Stimulated activated effector memory CD8-positive, alpha-beta T cell treated with anti-CD3 and anti-CD28 coated beads, Interleukin-12 subunit alpha, Interleukin-12 subunit beta, amount 100 ng/mL, for 72 hours (primary cell): ENCODE measurements around the gene INO80B.
"Not testable (repeated sequence)": the region's sequence is repeated elsewhere in the genome, so short reads cannot be mapped to it uniquely, and the experiment has no call there.

ENCODE experiments used
- ATAC-seq: fragments of 150-1000 bp; cut with Tn5 transposase; 2 replicates; pipeline ENCODE4 v1.10.0; 2021
- DNase-seq, 2 donors: peaks; one replicate each; pipeline ENCODE4 v3.0.0; 2021 to 2022; ENCODE audit warnings: low spot score in 2 of 2
- H3K27ac Mint-ChIP-seq: one replicate; pipeline ENCODE4 v1.8.0; 2022; ENCODE audit warnings: mild to moderate bottlenecking, mixed read lengths
- H3K36me3 Mint-ChIP-seq: one replicate; pipeline ENCODE4 v1.8.0; 2022; ENCODE audit warnings: mild to moderate bottlenecking, mixed read lengths
- H3K4me1 Mint-ChIP-seq: one replicate; pipeline ENCODE4 v1.8.0; 2022; ENCODE audit warnings: mixed read lengths
- H3K4me3 Mint-ChIP-seq: one replicate; pipeline ENCODE4 v1.8.0; 2022; ENCODE audit warnings: mild to moderate bottlenecking, mixed read lengths
- H3K9me3 Mint-ChIP-seq: one replicate; pipeline ENCODE4 v1.8.0; 2022; ENCODE audit warnings: mixed read lengths

The INO80B gene

DNA sequence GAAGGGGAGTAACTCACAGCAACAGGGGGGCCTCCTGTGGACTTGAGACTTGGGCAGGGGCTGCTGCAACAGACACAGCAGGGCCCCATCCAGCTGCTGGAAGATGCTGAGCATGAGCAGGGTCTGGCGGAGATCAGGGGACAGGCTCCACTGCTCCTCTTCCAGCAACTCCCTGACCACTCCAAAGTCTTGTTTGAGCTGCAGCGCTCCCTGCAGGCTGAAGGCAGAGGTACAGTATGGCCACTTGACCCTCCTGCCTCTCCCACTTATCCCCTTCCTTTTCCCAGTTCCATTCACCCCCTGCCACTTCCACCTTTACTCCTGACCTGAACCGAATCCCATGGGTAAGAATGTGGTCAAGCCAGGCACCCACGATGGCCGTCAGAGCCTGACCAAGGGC, 20.0 kb downstream of the INO80B start:
- H3K4me1 Mint-ChIP-seq: peaks cover 24% of the 10 kb centered on the region
- no peaks in the 10 kb centered on the region for H3K9me3 Mint-ChIP-seq
- H3K27ac Mint-ChIP-seq: peak overlapping the region; percentile 54
- H3K4me3 Mint-ChIP-seq: no peak overlapping the region
- no peak for ATAC-seq
- H3K36me3 Mint-ChIP-seq: peaks cover 83% of the 10 kb centered on the region
- DNase-seq: no peak

DNA sequence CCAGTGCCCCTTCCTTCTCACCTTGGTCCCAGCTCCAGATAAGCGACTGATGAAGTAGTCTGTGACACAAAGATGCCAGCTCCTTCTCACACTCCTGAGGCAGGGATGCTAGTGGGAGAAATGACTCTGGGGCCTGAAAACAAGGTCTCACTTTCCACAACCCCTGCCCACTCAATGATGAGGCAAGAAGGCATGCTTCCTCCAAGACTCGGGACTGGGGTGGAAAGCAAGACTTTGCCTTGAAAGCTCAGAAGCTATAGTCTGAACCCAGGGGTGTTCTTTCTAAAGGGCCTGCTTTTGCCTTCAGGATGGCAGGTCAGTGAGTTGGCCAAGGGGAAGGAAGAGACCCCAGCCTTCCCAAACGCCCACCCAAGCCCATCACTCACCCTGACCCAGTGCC, 26.5 kb downstream of the INO80B start:
- no peak for ATAC-seq
- no peak for DNase-seq
- Mint-ChIP-seq H3K4me3 (peak overlapping the region; percentile 90), H3K4me1 (peaks cover 33% of the 10 kb centered on the region), H3K9me3 (no peaks in the 10 kb centered on the region), H3K27ac (peak overlapping the region; percentile 95), H3K36me3 (peaks cover 70% of the 10 kb centered on the region)

DNA sequence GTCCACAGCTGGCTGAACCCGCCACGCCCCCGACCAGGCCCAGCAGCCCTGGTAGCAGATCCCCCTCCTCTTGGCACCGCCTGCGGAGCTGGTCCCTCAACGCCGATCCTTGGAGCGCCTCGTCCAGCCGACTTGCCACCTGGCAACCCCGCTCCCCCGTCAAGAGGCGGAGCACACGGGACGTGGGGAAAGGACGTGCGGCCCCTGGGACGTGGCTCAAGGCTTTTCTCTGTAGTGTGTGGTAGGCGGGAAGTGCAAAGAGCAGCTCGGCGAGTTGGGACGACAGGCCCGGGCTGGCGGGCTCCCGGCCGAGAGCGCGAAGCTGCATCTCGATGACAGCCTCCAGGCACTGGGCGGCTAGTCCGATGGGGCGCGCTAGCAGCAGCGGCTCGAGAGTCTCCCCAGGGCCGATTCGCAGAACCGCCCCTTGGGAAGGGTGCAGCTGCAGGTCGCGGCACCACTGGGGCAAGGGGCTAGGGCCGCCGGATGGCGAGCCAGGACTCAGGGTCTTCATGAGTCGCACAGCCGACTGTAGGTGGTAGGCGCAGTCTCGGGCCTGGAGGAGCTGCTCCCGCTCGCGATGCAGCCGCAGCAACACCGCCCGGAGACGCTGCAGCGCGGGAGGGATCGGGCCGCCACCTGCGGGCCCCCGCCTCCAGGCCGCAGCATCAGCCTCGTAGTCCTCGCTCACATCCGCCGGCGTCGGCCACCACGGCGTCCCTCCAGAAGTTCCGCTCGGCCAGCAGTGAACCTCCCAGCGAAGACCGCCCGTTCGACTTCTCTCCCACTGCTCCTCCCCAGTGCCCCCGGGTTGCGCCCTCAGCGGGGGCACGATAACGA, 27.3 kb downstream of the INO80B start:
- peak; percentile 65 for ATAC-seq
- no peaks in the 10 kb centered on the region for H3K9me3 Mint-ChIP-seq
- peak in 1 of 2 donors; percentile 88 for DNase-seq
- H3K4me3 Mint-ChIP-seq: peak overlapping the region; percentile 90
- peaks cover 76% of the 10 kb centered on the region for H3K36me3 Mint-ChIP-seq
- H3K4me1 Mint-ChIP-seq: peaks cover 39% of the 10 kb centered on the region
- peak overlapping the region; percentile 95 for H3K27ac Mint-ChIP-seq

DNA sequence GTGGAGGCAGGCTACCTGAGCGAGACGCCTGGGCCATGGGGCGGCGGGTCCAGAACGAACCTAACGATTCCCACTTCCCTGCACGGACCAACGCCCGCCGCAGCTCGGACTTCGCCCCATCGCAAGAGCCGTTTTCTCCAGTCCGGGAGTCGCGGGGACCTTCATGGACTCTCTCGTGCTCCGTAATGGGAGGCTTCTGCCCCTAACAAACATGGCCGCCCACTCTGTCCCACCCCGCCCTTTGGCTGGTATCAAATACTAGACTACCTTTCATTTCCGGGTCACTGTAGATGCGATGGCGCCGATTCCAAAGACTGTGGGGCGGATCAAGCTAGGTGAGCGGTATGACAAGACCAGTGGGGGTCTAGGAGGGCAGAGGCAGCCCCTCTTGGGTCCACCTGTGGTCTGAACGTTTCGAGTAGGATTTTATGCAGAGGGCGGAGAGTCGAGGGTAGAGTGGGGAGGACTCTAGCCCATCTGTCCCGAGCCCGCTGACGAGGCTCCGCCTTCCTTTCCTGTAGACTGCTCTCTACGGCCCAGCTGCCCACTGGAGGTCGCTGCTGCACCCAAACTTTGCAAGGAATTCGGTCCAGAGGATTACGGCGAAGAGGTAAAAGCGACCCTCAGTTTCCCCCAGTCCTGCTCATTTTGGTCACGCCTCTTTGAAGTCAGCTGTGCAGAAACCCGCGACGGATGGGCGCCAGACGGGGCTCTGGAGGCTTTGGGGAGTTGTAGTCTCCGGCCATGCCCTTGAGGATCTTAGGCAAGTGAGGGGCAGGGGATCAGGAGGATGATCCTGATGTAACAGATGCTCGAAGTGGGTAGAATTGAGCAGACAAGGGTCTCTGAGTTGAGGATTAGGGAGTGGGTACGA, 28.2 kb downstream of the INO80B start, which contains the start of the genes CCDC142 and TTC31:
TSS of gene CCDC142 (minus strand) at position 198 of the 874 bp plus-strand sequence. CDS start at position 37, 161 bp downstream.
TSS of gene TTC31 (plus strand) at position 281 of the 874 bp plus-strand sequence. CDS start at position 296, 15 bp downstream.
- Mint-ChIP-seq H3K4me1 (peaks cover 39% of the 10 kb centered on the region), H3K9me3 (no peaks in the 10 kb centered on the region), H3K27ac (peak within 1 kb of the TSS; percentile 95), H3K36me3 (peaks cover 68% of the 10 kb centered on the region), H3K4me3 (peak within 1 kb of the TSS; percentile 90)
- ATAC-seq (peak; percentile 96), DNase-seq (peak; percentile 79 to 96)

DNA sequence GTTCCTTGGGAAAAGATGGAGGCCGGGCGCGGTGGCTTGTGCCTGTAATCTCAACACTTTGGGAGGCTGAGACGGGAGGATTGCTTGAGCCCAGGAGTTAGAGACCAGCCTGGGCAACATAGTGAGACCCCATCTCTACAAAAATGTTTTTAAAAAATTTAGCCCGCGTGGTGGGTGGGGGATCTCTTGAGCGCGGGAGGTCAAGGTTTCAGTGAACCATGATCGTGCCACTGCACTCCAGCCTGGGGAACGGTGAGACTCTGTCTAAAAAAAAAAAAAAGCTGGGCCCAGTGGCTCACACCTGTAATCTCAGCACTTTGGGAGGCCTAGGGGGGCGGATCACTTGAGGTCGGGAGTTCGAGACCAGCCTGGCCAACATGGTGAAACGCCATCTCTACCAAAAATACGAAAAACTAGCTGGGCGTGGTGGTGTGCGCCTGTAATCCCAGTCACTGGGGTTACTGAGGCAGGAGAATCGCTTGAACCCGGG, 28.8 kb downstream of the INO80B start:
- Mint-ChIP-seq H3K4me3 (peak overlapping the region; percentile 90), H3K27ac (peak overlapping the region; percentile 95), H3K36me3 (peaks cover 65% of the 10 kb centered on the region), H3K4me1 (peaks cover 39% of the 10 kb centered on the region)
- not testable (repeated sequence) for DNase-seq, ATAC-seq, H3K9me3 Mint-ChIP-seq

DNA sequence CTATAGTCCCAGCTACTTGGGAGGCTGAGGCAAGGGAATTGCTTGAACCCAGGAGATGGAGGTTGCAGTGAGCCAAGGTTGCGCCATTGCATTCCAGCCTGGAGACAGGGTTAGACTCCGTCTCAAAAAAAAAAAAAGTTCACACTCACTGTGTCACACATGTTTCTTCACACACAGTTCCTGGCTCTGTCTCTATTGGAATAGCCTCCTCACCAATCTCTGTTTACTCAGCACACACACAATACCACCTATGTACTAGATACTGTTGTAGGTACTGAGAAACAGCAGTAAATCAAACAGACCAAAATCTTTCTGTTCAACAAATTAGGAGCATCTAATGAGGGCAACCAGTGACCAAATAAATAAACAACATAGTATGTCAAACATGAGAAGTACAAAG, 31.3 kb downstream of the INO80B start:
- no peak for DNase-seq
- Mint-ChIP-seq H3K27ac (no peak overlapping the region), H3K36me3 (peaks cover 62% of the 10 kb centered on the region), H3K9me3 (no peaks in the 10 kb centered on the region), H3K4me1 (peaks cover 28% of the 10 kb centered on the region), H3K4me3 (no peak overlapping the region)
- no peak for ATAC-seq

DNA sequence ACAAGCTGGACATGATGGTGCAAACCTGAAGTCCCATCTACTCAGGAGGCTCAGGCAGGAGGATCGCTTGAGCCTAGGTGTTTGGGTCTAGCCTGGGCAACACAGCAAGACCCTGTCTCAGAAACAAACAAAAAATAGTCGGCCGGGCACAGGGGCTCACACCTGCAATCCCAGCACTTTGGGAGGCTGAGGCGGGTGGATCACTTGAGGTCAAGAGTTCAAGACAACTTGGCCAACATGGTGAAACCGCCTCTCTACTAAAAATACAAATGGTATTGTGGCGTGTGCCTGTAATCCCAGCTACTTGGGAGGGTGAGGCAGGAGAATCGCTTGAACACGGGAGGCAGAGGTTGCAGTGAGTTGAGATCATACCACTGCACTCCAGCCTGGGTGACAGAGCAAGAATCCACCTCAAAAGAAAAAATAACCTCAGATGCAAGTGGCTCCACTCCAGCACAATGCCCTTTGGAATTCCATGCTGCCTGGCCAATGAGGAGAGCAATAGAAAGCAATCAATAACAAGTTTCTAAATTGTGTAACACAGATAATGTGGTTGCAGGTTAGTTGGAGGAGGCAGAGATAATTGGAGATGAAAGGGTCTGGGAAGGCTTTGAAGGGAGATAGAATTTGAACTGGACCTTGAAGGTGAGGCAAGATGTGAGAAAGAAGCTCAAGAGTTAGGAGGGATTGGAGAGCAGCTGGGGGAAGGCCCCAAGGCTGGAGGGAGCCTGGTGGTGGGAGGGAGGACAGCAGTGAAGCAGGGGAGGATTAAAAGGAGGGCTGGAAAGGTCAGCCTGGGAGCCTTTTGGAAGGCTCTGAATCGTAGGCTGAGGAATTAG, 34.0 kb downstream of the INO80B start:
- no peak for ATAC-seq
- H3K36me3 Mint-ChIP-seq: peaks cover 76% of the 10 kb centered on the region
- H3K4me3 Mint-ChIP-seq: no peak overlapping the region
- H3K27ac Mint-ChIP-seq: no peak overlapping the region
- DNase-seq: no peak
- no peaks in the 10 kb centered on the region for H3K9me3 Mint-ChIP-seq
- H3K4me1 Mint-ChIP-seq: peaks cover 10% of the 10 kb centered on the region

DNA sequence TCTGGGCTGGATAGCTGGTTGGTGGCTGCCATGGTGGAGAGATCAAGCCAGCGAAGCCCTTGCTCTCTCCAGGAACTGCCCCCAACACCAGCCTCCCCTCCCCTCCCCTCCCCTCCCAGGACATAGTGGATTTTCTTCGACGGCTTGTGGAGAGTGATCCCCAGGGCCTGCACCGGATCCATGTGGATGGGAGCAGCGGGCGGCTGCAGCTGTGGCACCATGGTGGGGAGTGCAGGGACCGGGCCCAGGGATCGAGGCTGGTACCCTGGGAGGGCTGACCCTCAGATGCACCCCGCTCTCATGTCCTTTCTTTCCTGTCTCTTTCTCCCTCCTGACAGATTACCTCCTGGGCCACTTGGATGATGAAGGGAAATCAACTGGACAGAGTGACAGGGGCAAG, 35.0 kb downstream of the INO80B start:
- peaks cover 75% of the 10 kb centered on the region for H3K36me3 Mint-ChIP-seq

DNA sequence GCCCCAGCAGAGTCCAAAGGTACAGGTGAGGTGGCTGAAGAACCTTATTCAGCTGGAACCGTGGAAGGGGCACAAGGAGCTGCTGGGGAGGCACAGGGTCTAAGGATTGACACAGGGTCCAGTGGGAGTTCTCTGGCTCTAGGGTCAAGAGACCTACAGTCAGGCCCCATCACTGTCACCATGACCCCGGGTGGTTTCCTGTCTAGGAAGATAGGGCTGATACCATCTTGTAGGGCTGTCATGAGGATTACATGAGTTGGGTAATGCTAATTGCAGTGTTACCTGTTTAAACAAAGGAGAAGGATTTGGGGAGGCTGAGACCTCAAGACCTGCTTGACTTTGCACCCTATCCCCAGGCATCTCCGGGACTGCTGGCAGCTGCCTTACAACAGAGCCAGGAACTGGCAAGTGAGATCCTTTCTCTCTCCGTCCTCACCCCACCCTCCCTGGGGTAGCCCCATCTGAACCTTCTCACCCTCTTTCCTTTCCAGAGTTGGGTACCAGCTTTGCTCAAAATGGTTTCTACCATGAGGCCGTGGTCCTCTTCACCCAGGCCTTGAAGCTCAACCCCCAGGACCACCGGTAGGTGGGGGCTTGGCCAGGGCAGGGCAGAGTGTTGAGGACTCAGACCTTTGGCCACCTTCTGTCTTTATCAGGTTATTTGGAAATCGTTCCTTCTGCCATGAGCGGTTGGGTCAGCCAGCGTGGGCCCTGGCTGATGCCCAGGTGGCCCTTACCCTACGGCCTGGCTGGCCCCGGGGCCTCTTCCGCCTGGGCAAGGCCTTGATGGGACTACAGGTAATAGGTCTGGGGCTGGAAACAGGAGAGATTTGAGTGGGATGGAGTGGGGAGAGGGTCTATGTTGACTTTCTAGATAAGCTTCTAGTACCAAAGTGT, 37.0 kb downstream of the INO80B start:
- Mint-ChIP-seq H3K36me3 (peaks cover 55% of the 10 kb centered on the region), H3K9me3 (no peaks in the 10 kb centered on the region), H3K4me3 (no peak overlapping the region)

More for the DNA sequence above, 35.0 kb downstream of the INO80B start:
- no peak for DNase-seq
- H3K9me3 Mint-ChIP-seq: no peaks in the 10 kb centered on the region
- H3K4me1 Mint-ChIP-seq: peaks cover 10% of the 10 kb centered on the region
- H3K27ac Mint-ChIP-seq: no peak overlapping the region
- no peak for ATAC-seq
- H3K4me3 Mint-ChIP-seq: no peak overlapping the region

DNA sequence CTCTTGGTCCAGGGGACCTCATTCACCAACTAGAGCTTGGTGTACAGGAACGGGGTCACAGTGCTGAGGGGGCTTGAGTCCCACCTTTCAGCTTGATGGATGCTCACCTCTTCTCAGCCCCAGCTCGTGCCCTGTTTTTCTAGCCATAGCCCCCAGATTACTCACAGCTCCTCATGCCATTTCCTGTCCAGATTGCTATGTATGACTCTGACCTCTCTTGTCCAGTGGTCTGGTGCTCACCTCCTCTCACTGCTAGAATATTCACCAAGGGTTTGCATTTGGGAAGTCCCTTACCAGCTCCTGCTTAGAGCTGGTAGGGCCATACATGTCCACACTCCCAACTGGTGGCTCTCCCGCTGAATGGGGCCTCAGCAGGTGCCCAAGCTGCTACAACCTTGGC, 38.7 kb downstream of the INO80B start:
- no peak for ATAC-seq
- H3K4me3 Mint-ChIP-seq: no peak overlapping the region
- peaks cover 13% of the 10 kb centered on the region for H3K4me1 Mint-ChIP-seq
- peaks cover 54% of the 10 kb centered on the region for H3K36me3 Mint-ChIP-seq
- peak overlapping the region; percentile 26 for H3K27ac Mint-ChIP-seq
- DNase-seq: no peak
- H3K9me3 Mint-ChIP-seq: no peaks in the 10 kb centered on the region

More for the DNA sequence above, 37.0 kb downstream of the INO80B start:
- H3K4me1 Mint-ChIP-seq: peaks cover 2% of the 10 kb centered on the region
- no peak overlapping the region for H3K27ac Mint-ChIP-seq
- ATAC-seq (no peak), DNase-seq (no peak)

DNA sequence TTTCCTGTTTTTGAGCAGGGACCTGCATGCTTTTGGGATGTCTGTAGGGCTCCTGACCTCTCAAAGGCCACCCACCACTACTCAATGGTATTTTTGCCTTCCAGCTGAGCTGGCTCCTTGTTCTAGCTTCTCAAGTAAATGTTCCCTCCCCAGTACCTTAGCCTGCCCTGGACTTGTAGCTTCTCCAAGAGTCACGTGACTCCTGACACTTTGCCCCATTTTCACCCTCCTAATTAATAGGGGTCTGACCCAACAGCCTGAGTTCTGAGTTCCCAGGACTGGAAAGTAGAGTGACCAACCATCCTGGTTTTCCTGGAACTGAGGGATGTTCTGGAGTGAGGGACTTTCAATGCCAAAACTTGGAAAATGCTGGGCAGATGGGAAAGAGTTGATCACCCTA, 40.6 kb downstream of the INO80B start:
- no peak overlapping the region for H3K4me3 Mint-ChIP-seq
- peaks cover 49% of the 10 kb centered on the region for H3K36me3 Mint-ChIP-seq

DNA sequence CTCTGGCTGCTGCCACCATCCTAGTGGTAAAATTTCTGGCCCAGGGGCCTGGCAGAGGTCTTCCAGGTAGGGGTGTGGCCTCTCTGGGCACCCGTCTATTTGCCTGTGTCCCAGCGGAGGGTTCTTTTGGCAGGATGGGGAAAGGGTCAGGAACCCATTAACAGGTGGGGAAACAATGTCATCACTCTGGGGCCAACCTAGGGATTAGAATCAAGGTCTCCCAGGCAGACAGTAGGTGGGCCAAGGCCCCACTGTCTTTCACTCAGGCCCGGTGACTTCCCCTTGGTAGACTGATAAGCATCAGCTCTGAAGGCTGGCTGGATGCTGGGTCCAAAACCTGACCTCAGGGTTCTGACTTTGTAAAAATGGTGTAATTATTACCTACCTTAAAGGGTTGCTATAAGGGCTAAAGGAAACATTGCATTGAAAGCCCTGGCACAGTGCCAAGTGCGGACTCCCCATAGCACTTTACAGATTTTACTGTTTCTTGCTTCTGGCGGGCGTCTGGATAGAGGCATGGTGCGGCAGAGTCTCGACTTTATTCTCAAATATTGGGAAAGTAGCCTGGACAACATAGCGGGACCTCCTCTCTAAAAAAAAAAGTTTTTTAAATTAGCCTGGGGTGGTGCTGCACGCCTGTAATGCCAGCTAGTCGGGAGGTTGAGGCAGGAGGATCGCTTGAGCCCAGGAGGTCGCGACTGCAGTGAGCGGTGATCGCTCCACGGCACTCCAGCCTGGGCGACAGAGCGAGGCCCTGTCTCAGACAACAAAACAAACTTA, 42.3 kb downstream of the INO80B start:
- no peak for ATAC-seq
- Mint-ChIP-seq H3K4me3 (peak overlapping the region; percentile 86), H3K27ac (peak overlapping the region; percentile 88), H3K36me3 (peaks cover 38% of the 10 kb centered on the region), H3K9me3 (no peaks in the 10 kb centered on the region), H3K4me1 (peaks cover 29% of the 10 kb centered on the region)
- no peak for DNase-seq

More for the DNA sequence above, 40.6 kb downstream of the INO80B start:
- no peak for DNase-seq
- Mint-ChIP-seq H3K9me3 (no peaks in the 10 kb centered on the region), H3K4me1 (peaks cover 20% of the 10 kb centered on the region), H3K27ac (no peak overlapping the region)
- no peak for ATAC-seq
